Type B pancreatic cell (in vitro differentiated cells): Measurements from ENCODE around the gene OLA1. TPM values are rescaled to one million over a fixed set of nuclear protein-coding genes. Genes with fewer than 3 reads are reported as not detected.

Experiments used
- DNase-seq: peaks from one replicate; pipeline ENCODE4 v3.0.0; 2021; ENCODE audit warnings: mixed read lengths; ENCODE audit not compliant: unreplicated experiment; ENCODE audit errors: extremely low spot score
- H3K27ac Mint-ChIP-seq: 2 replicates; pipeline ENCODE4 v1.8.0; 2021; ENCODE audit warnings: mild to moderate bottlenecking, mixed read lengths
- H3K27me3 Mint-ChIP-seq: 2 replicates; pipeline ENCODE4 v1.8.0; 2021; ENCODE audit warnings: mixed read lengths
- H3K36me3 Mint-ChIP-seq: 2 replicates; pipeline ENCODE4 v1.8.0; 2021; ENCODE audit warnings: mixed read lengths
- H3K4me1 Mint-ChIP-seq: one replicate; pipeline ENCODE4 v1.8.0; 2021; ENCODE audit warnings: mixed read lengths; ENCODE audit not compliant: unreplicated experiment
- H3K4me3 Mint-ChIP-seq: 2 replicates; pipeline ENCODE4 v1.8.0; 2021; ENCODE audit warnings: mild to moderate bottlenecking, mixed read lengths
- H3K9me3 Mint-ChIP-seq: 2 replicates; pipeline ENCODE4 v1.8.0; 2021; ENCODE audit warnings: mixed read lengths
- total RNA-seq: library from RNA; stranded (reverse); gene quantifications from 2 replicates; pipeline ENCODE4 v1.2.1, GENCODE V29; 2021; ENCODE audit warnings: low replicate concordance
- TF ChIP-seq, protein P1 (sequence below): fragments of 200-600 bp; sonication (generic); conservative IDR thresholded peaks from 2 replicates; pipeline ENCODE4 v1.5.0; 2021; ENCODE audit warnings: antibody characterized with exemption, mild to moderate bottlenecking

The OLA1 gene
- total RNA-seq, 1 donor from 2014 or later: 94.4 TPM

DNA sequence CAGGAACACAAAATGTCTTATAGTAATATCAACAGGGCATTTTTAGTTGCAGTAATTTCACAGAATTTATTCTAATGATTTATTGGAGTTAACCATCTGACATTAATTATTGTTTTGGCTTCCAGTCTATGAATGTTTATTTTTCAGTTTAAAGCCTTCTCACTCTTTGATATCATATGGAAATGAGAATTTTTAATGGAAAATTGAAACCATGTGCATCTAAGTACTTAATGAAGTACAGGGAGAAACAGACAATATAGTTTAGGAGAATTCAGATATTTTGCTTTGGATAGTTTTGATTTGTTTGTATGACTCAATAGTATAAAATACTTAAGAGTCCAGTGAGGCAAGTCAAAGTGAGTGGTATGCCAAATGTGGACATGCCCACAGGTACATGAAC, 126.1 kb downstream of the OLA1 start:
- Mint-ChIP-seq H3K27ac (no peak overlapping the region), H3K4me1 (peaks cover 37% of the 10 kb centered on the region)

DNA sequence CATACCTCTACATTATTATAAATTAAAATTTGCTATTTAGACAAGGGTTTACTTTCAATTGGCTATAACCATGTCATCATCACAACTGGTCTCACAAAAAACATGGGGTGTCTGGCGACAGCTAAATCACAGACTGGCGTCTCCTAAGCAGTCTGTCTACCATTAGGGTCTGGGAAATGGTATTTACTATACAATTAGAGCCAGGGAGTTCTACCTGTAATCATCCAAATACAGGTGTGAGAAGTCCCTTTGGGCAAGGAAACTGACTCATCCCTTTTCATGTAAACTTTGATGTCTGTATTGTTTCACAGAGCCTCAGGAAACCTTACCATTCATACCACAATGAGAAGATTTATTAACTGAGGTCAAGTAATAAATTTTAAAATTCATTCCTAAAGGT, 126.7 kb downstream of the OLA1 start:
- DNase-seq: no peak
- H3K4me3 Mint-ChIP-seq: no peak overlapping the region

More for the DNA sequence above, 126.1 kb downstream of the OLA1 start:
- no peak for DNase-seq
- TF ChIP-seq, protein P1, sequence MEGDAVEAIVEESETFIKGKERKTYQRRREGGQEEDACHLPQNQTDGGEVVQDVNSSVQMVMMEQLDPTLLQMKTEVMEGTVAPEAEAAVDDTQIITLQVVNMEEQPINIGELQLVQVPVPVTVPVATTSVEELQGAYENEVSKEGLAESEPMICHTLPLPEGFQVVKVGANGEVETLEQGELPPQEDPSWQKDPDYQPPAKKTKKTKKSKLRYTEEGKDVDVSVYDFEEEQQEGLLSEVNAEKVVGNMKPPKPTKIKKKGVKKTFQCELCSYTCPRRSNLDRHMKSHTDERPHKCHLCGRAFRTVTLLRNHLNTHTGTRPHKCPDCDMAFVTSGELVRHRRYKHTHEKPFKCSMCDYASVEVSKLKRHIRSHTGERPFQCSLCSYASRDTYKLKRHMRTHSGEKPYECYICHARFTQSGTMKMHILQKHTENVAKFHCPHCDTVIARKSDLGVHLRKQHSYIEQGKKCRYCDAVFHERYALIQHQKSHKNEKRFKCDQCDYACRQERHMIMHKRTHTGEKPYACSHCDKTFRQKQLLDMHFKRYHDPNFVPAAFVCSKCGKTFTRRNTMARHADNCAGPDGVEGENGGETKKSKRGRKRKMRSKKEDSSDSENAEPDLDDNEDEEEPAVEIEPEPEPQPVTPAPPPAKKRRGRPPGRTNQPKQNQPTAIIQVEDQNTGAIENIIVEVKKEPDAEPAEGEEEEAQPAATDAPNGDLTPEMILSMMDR: no peak
- no peak overlapping the region for H3K4me3 Mint-ChIP-seq
- no peaks in the 10 kb centered on the region for H3K9me3 Mint-ChIP-seq
- peaks cover 3% of the 10 kb centered on the region for H3K27me3 Mint-ChIP-seq
- peaks cover 11% of the 10 kb centered on the region for H3K36me3 Mint-ChIP-seq

DNA sequence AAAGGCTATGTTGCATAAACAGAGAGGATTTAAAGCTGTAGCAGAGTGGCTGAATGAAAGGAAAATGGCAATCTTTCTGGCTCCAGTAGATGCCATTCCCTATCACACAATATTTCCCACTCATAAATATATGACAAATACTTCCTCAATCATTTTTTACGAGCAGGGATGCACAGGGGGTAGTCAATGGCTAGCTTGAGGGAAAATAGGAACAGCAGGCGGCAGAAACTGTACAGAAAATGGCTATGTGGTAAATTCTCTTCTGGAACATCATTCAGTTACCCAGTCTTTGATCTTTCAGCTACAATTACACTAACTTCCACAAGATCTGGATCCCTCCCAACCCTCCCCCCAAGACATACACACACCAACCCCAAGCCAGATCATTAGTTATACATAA, 127.2 kb downstream of the OLA1 start:
- Mint-ChIP-seq H3K36me3 (peaks cover 8% of the 10 kb centered on the region), H3K4me1 (peaks cover 37% of the 10 kb centered on the region)

More for the DNA sequence above, 126.7 kb downstream of the OLA1 start:
- TF ChIP-seq, protein P1: no peak
- peaks cover 37% of the 10 kb centered on the region for H3K4me1 Mint-ChIP-seq
- H3K36me3 Mint-ChIP-seq: peaks cover 11% of the 10 kb centered on the region
- no peak overlapping the region for H3K27ac Mint-ChIP-seq
- no peaks in the 10 kb centered on the region for H3K9me3 Mint-ChIP-seq
- H3K27me3 Mint-ChIP-seq: peaks cover 3% of the 10 kb centered on the region

DNA sequence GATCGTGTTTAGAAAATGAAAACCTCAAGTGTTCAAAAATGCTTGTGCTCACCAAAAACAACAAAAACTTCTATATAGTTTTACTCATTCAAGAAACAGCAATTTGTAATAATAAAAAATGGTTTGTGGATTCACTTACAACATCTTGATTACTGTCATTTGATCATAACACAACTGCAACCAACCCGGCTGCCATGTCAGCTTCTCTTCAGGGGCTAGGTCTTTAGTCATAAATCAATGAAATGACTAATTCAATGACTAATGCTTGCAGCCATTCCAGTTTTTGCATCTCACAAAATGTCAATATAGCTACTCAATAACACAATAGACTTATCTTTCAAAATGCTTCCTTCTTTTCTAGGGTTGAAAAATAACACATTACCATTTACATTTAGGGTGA, 128.0 kb downstream of the OLA1 start:
- Mint-ChIP-seq H3K9me3 (no peaks in the 10 kb centered on the region), H3K36me3 (peaks cover 8% of the 10 kb centered on the region), H3K4me3 (no peak overlapping the region), H3K27ac (no peak overlapping the region), H3K4me1 (peaks cover 37% of the 10 kb centered on the region), H3K27me3 (no peaks in the 10 kb centered on the region)
- DNase-seq: no peak
- TF ChIP-seq, protein P1: no peak

More for the DNA sequence above, 127.2 kb downstream of the OLA1 start:
- TF ChIP-seq, protein P1: no peak
- Mint-ChIP-seq H3K4me3 (no peak overlapping the region), H3K27me3 (no peaks in the 10 kb centered on the region), H3K27ac (no peak overlapping the region), H3K9me3 (no peaks in the 10 kb centered on the region)
- no peak for DNase-seq

DNA sequence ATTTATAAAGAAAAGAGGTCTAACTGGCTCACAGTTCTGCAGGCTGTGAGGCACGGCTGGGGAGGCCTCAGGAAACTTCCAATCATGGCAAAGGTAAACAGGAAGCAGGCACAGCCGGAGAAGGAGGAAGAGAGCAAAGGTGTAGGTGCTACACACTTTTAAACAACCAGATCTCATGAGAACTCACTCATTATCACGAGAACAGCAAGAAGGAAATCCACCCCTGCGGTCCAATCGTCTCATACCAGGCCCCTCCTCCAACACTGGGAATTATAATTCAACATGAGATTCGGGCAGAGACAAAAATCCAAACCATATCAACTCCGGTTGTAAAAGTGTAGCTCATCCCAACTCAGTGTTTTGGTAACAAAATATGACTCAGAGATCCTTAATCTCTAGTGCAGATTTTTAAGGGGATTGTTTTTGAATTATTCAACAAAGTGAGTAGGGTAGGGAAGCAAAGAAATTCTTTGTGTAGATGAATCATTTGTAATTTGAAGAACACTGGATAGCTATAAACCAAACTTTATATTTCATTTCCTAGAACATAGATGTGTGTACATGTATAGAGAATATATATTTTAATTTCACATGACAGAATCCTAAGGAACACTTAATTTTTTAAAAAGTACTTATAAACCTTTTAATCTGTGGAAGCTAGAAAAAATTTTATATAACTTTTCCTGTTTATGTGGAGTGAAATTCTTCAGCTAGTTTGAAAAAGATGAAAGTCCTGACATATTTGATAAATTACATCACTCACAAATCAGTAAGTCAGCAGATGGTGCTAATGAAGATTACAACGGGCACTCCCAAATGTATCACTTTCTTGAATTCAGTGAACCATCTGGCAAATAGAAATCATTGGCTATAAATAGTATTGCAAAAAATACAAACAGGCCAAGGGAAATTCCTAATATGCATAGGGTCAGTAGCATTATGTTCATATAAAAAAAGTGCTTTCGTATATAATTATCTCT, 130.1 kb downstream of the OLA1 start:
- Mint-ChIP-seq H3K27ac (no peak overlapping the region), H3K4me3 (no peak overlapping the region), H3K4me1 (peaks cover 28% of the 10 kb centered on the region), H3K27me3 (no peaks in the 10 kb centered on the region), H3K36me3 (peaks cover 8% of the 10 kb centered on the region), H3K9me3 (no peaks in the 10 kb centered on the region)
- TF ChIP-seq, protein P1: no peak
- no peak for DNase-seq
